Uterus (tissue), 4 donors: ENCODE data around the gene MXRA8. TPM values are rescaled to one million over a fixed set of nuclear protein-coding genes. Genes with fewer than 3 reads are reported as not detected.
A peak's percentile ranks its signal among the peaks of the same experiment; 100 is the strongest.

Source experiments
- DNase-seq, 2 donors: peaks; one replicate each; pipeline ENCODE4 v3.0.0-alpha.2; 2019 to 2020
- H3K27ac ChIP-seq, 2 donors: fragments of 200-600 bp; sonication (generic); 1 replicate in 1 of 2; 2 replicates in 1 of 2; pipeline ENCODE4 v1.5.1; 2016 to 2018
- H3K27me3 ChIP-seq, 2 donors: fragments of 200-600 bp; sonication (generic); one replicate each; pipeline ENCODE4 v1.5.1; 2018 to 2019; ENCODE audit warnings: control low read depth in 1 of 2
- H3K36me3 ChIP-seq, 2 donors: fragments of 200-600 bp; sonication (generic); one replicate each; pipeline ENCODE4 v1.5.1; 2019; ENCODE audit warnings: control low read depth in 1 of 2
- H3K4me1 ChIP-seq, 2 donors: fragments of 200-600 bp; sonication (generic); one replicate each; pipeline ENCODE4 v1.5.1; 2018 to 2019; ENCODE audit warnings: control low read depth in 1 of 2
- H3K4me3 ChIP-seq, 2 donors: fragments of 200-600 bp; sonication (generic); 1 replicate in 1 of 2; 2 replicates in 1 of 2; pipeline ENCODE4 v1.5.1; 2018 to 2019; ENCODE audit warnings: mild to moderate bottlenecking in 1 of 2
- H3K9me3 ChIP-seq, 2 donors: fragments of 200-600 bp; sonication (generic); one replicate each; pipeline ENCODE4 v1.5.1; 2019; ENCODE audit warnings: control low read depth in 1 of 2
- CTCF ChIP-seq, 4 experiments: fragments of 200-600 bp in 2 of 4; fragments of 450-650 bp in 2 of 4; sonication (generic) in 2 of 4; IDR thresholded peaks; one replicate each; pipeline ENCODE4 v1.5.1; 2016 to 2019; ENCODE audit warnings: antibody characterized with exemption in 4 of 4, mild to moderate bottlenecking in 2 of 4, moderate library complexity in 1 of 4
- POLR2A ChIP-seq, 2 donors: fragments of 450-650 bp; IDR thresholded peaks; one replicate each; pipeline ENCODE4 v1.6.1; 2016; ENCODE audit warnings: antibody characterized with exemption in 2 of 2, mild to moderate bottlenecking in 1 of 2, moderate library complexity in 1 of 2
- intact Hi-C: fragments of 100-400 bp; cut with DNase I; formaldehyde crosslinking; loops from one replicate; pipeline ENCODE4 v1.15.1; 2023; ENCODE audit warnings: low total_unique reads
- microRNA-seq: library from miRNA; unstranded; fragments of <30 nt; microRNA quantifications from one replicate; pipeline ENCODE4, GENCODE V29; 2016; ENCODE audit warnings: borderline microRNAs expressed, borderline replicate concordance
- total RNA-seq, 4 donors: library from RNA; depleted of rRNA in 3 of 4; stranded (reverse); fragments of >200 nt in 3 of 4; gene quantifications; one replicate each; pipeline versions ENCODE4 v1.1.0 to v1.2.4, GENCODE V29; 2014 to 2023
- donor health status: DM: yes; HTN: yes; CAD: no.

Gene MXRA8
- total RNA-seq, 4 donors from 2014 or later: 86.1 to 143 (median 117) TPM

- no peak for DNase-seq
- no peak for TF ChIP-seq POLR2A (IDR thresholded peaks at IDR 0.05)
- no peak for TF ChIP-seq CTCF (IDR thresholded peaks at IDR 0.05)
- Histone ChIP-seq H3K9me3 (no peaks in the 10 kb centered on the region), H3K4me1 (peaks cover 0 to 25% of the 10 kb centered on the region in 2 donors), H3K36me3 (no peaks in the 10 kb centered on the region), H3K27ac (peak overlapping the region; percentile 87), H3K27me3 (no peaks in the 10 kb centered on the region), H3K4me3 (peak overlapping the region in 1 of 2 donors; percentile 66)
- intact Hi-C loops: loop anchor here (10.0 kb wide), 1 partner anchor 51 kb away; the partner anchor contains the start of gene MXRA8
These were observed 54.6 kb downstream of the MXRA8 start for GRCh38 chr1:1303736-1304135.

- Histone ChIP-seq H3K27me3 (no peaks in the 10 kb centered on the region), H3K9me3 (no peaks in the 10 kb centered on the region), H3K36me3 (no peaks in the 10 kb centered on the region), H3K27ac (peak overlapping the region in 1 of 2 donors; percentile 87), H3K4me3 (no peak overlapping the region), H3K4me1 (peaks cover 0 to 25% of the 10 kb centered on the region in 2 donors)
- TF ChIP-seq CTCF (IDR thresholded peaks at IDR 0.05) (no peak), POLR2A (IDR thresholded peaks at IDR 0.05) (no peak)
- DNase-seq: no peak
- intact Hi-C loops: loop anchor here (10.0 kb wide), 1 partner anchor 52 kb away; the partner anchor contains the start of gene MXRA8
These were observed 55.3 kb downstream of the MXRA8 start for GRCh38 chr1:1302951-1303509.

Small RNAs within 50 kb of the gene (microRNA-seq; reads per million reads assigned to microRNA genes)
- gene MIR6727: not detected
- not detected for gene MIR6808

Other genes with a start within 250 kb of the MXRA8 start
- 10 to 100 TPM in 3 of 4 donors, 1 to 10 TPM in 1; 4.9 to 20.0 (median 17.9) TPM for gene C1orf159, start 242.5 kb downstream of the MXRA8 start, total RNA-seq
- gene TTLL10, start 184.7 kb downstream of the MXRA8 start, total RNA-seq: under 1 TPM in 2 of 4 donors, not detected in 2; 0.35 to 0.51 TPM
- 1 to 10 TPM in 1 of 4 donors, under 1 TPM in 1, not detected in 2; 0.37 to 2.6 TPM for gene TNFRSF18, start 152.0 kb downstream of the MXRA8 start, total RNA-seq
- gene TNFRSF4, start 144.4 kb downstream of the MXRA8 start, total RNA-seq: 1 to 10 TPM in 2 of 4 donors, not detected in 2; 1.3 to 1.5 TPM
- 100 to 1,000 TPM in 1 of 4 donors, 10 to 100 TPM in 3; 29.7 to 105 (median 50.3) TPM for gene SDF4, start 126.6 kb downstream of the MXRA8 start, total RNA-seq
- 10 to 100 TPM in 3 of 4 donors, 1 to 10 TPM in 1; 1.8 to 23.5 (median 17.6) TPM for gene B3GALT6, start 126.3 kb downstream of the MXRA8 start, total RNA-seq
- gene C1QTNF12, start 111.8 kb downstream of the MXRA8 start, total RNA-seq: 1 to 10 TPM in 2 of 4 donors, not detected in 2; 3.1 to 8.2 TPM
- gene UBE2J2, start 84.7 kb downstream of the MXRA8 start, total RNA-seq: 10 to 100 TPM in 3 of 4 donors, 1 to 10 TPM in 1; 9.5 to 66.1 (median 49.8) TPM
- 1 to 10 TPM in 3 of 4 donors, under 1 TPM in 1; 0.26 to 8.4 (median 4.4) TPM for gene SCNN1D, start 78.1 kb downstream of the MXRA8 start, total RNA-seq
- gene ACAP3, start 50.6 kb downstream of the MXRA8 start, total RNA-seq: 10 to 100 TPM; 11.2 to 98.5 (median 44.0) TPM
- gene PUSL1, start 50.0 kb downstream of the MXRA8 start, total RNA-seq: 10 to 100 TPM; 14.7 to 34.1 (median 24.3) TPM
- gene INTS11, start 33.9 kb downstream of the MXRA8 start, total RNA-seq: 100 to 1,000 TPM in 2 of 4 donors, 10 to 100 TPM in 2; 45.6 to 277 (median 130) TPM
- gene CPTP, start 33.8 kb downstream of the MXRA8 start, total RNA-seq: 10 to 100 TPM in 2 of 4 donors, 1 to 10 TPM in 2; 3.5 to 23.9 (median 16.4) TPM
- gene TAS1R3, start 27.3 kb downstream of the MXRA8 start, total RNA-seq: under 1 TPM in 2 of 4 donors, not detected in 2; 0.14 to 0.34 TPM
- gene DVL1, start 9.1 kb downstream of the MXRA8 start, total RNA-seq: 10 to 100 TPM; 35.6 to 94.5 (median 49.7) TPM
- 10 to 100 TPM; 13.2 to 75.8 (median 31.1) TPM for gene AURKAIP1, start 16.7 kb upstream of the MXRA8 start, total RNA-seq
- 100 to 1,000 TPM; 207 to 351 (median 281) TPM for gene CCNL2, start 40.8 kb upstream of the MXRA8 start, total RNA-seq
- gene MRPL20, start 48.7 kb upstream of the MXRA8 start, total RNA-seq: 100 to 1,000 TPM in 1 of 4 donors, 10 to 100 TPM in 3; 34.3 to 114 (median 65.1) TPM
- gene ANKRD65, start 62.7 kb upstream of the MXRA8 start, total RNA-seq: 10 to 100 TPM in 2 of 4 donors, 1 to 10 TPM in 2; 1.3 to 20.0 (median 6.7) TPM
- 10 to 100 TPM; 15.6 to 67.1 (median 47.1) TPM for gene VWA1, start 77.1 kb upstream of the MXRA8 start, total RNA-seq
- gene ATAD3C, start 91.1 kb upstream of the MXRA8 start, total RNA-seq: 1 to 10 TPM in 2 of 4 donors, under 1 TPM in 1, not detected in 1; 0.77 to 3.8 (median 1.7) TPM
- 10 to 100 TPM in 3 of 4 donors, 1 to 10 TPM in 1; 2.1 to 20.5 (median 17.8) TPM for gene ATAD3B, start 113.2 kb upstream of the MXRA8 start, total RNA-seq
- gene ATAD3A, start 153.6 kb upstream of the MXRA8 start, total RNA-seq: 10 to 100 TPM in 3 of 4 donors, 1 to 10 TPM in 1; 1.8 to 14.8 (median 11.7) TPM
- gene TMEM240, start 182.1 kb upstream of the MXRA8 start, total RNA-seq: 10 to 100 TPM in 1 of 4 donors, 1 to 10 TPM in 1, not detected in 2; 9.4 to 16.3 TPM
- 100 to 1,000 TPM in 2 of 4 donors, 10 to 100 TPM in 2; 44.0 to 273 (median 78.4) TPM for gene SSU72, start 216.3 kb upstream of the MXRA8 start, total RNA-seq
- gene FNDC10, start 241.6 kb upstream of the MXRA8 start, total RNA-seq: under 1 TPM in 2 of 4 donors, not detected in 2; 0.40 to 0.48 TPM